Measurements from ENCODE around the gene CFAP161.

DNA sequence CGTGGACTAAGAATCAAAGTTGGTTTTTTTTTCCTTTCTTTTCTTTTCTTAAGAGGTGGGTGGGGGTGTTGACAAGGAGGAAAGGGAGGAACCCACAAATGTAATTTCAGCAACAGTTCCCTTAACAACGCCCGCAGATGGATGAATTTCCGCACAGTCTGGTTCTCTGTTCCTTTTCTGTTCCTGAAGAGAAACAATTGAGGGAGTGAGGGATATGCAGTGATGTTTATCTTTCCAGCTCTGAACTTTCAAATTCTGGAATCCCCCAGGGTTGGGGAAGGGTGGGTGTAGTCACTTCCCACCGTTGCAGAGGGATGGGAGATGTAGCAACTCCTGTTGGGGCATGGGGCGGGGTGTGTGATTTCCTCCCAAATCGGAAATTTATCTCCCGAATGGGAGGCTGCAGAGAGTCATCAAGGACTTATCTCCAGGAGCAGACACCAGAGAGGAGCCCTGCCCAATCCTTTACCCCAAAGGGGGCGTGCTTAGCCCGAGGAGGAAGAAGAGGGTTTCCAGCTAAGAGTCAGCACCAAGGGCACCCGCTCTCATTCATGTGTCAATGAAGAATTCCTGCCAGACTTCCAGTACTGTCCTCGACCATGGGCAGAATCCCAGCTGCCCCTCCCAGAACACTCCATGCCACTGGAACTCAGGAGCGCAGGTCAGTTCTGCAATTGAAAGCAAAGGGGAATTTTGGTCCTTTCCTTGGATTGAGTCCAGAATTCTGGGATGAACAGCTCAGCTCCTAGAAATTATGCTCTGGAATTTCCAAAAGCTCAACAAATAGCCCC is 35.0 kb upstream of the CFAP161 start:
- no peak for TF ChIP-seq POLR2A (IDR thresholded peaks at IDR 0.05)
- TF ChIP-seq, protein P1, sequence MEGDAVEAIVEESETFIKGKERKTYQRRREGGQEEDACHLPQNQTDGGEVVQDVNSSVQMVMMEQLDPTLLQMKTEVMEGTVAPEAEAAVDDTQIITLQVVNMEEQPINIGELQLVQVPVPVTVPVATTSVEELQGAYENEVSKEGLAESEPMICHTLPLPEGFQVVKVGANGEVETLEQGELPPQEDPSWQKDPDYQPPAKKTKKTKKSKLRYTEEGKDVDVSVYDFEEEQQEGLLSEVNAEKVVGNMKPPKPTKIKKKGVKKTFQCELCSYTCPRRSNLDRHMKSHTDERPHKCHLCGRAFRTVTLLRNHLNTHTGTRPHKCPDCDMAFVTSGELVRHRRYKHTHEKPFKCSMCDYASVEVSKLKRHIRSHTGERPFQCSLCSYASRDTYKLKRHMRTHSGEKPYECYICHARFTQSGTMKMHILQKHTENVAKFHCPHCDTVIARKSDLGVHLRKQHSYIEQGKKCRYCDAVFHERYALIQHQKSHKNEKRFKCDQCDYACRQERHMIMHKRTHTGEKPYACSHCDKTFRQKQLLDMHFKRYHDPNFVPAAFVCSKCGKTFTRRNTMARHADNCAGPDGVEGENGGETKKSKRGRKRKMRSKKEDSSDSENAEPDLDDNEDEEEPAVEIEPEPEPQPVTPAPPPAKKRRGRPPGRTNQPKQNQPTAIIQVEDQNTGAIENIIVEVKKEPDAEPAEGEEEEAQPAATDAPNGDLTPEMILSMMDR (IDR thresholded peaks at IDR 0.05), result no peak
